CD4-positive, alpha-beta T cell treated with Interleukin-6 for 4 hours (primary cell): ENCODE measurements around the gene DLX2.

ENCODE experiments used
- DNase-seq: peaks from one replicate; pipeline ENCODE4 v3.0.0-alpha.2; 2020; ENCODE audit warnings: mixed read lengths

DLX2 gene

GRCh38 chr2:172093416-172094293, 9.0 kb downstream of the DLX2 start:
- no peak for DNase-seq

- DNase-seq = no peak
These were observed 9.8 kb downstream of the DLX2 start for GRCh38 chr2:172092716-172093415.

- DNase-seq = no peak
These were observed 10.7 kb downstream of the DLX2 start for GRCh38 chr2:172091761-172092566.

- DNase-seq = no peak
These were observed 11.6 kb downstream of the DLX2 start for GRCh38 chr2:172091000-172091641.

GRCh38 chr2:172090044-172090961, 12.4 kb downstream of the DLX2 start:
- no peak for DNase-seq

- DNase-seq = no peak
These were observed 13.1 kb downstream of the DLX2 start for GRCh38 chr2:172089633-172090032.

GRCh38 chr2:172089005-172089504, 13.6 kb downstream of the DLX2 start:
- no peak for DNase-seq

GRCh38 chr2:172088245-172089004, 14.3 kb downstream of the DLX2 start:
- DNase-seq = no peak

GRCh38 chr2:172087780-172088244, 14.9 kb downstream of the DLX2 start:
- no peak for DNase-seq

GRCh38 chr2:172087207-172087779, 15.4 kb downstream of the DLX2 start:
- no peak for DNase-seq

GRCh38 chr2:172086241-172087206, 16.2 kb downstream of the DLX2 start:
- peak; percentile 70 for DNase-seq

GRCh38 chr2:172085460-172086159, 17.1 kb downstream of the DLX2 start, which contains the start of gene DLX1:
Gene DLX1, plus strand, starts transcription at chr2:172085507. Its CDS starts 171 bp downstream, at chr2:172085678.
- no peak for DNase-seq

GRCh38 chr2:172084645-172085459, 17.8 kb downstream of the DLX2 start:
- peak; percentile 46 for DNase-seq

- no peak for DNase-seq
These were observed 18.4 kb downstream of the DLX2 start for GRCh38 chr2:172084395-172084644.

- DNase-seq = no peak
These were observed 18.9 kb downstream of the DLX2 start for GRCh38 chr2:172083628-172084394.

- DNase-seq = no peak
These were observed 19.6 kb downstream of the DLX2 start for GRCh38 chr2:172082944-172083627.
